ENCODE data around the gene ZNF296. TPM values are rescaled to one million over a fixed set of nuclear protein-coding genes. Genes with fewer than 3 reads are reported as not detected.

Gene ZNF296
- total RNA-seq, 2 donors from 2014 or later: 0.26 TPM; not detected in 1

- WGBS, 2 donors: 91% methylated on average over 8 to 17 of the region's 19 CpGs
- no peak for ATAC-seq
- Histone ChIP-seq H3K27ac (no peak overlapping the region), H3K27me3 (no peaks in the 10 kb centered on the region), H3K4me3 (no peak overlapping the region), H3K36me3 (replicated peaks in 1 of 2; ENCODE audit: insufficient read depth in 1 of 2, low read depth in 2 of 2) (peaks cover 4 to 19% of the 10 kb centered on the region in 2 donors), H3K4me1 (peaks cover 12% of the 10 kb centered on the region), H3K9me3 (no peaks in the 10 kb centered on the region)
- TF ChIP-seq CTCF (IDR thresholded peaks at IDR 0.05): no peak
- TF ChIP-seq POLR2A (IDR thresholded peaks at IDR 0.05): no peak
- no peak for DNase-seq
- intact Hi-C loops (cut with DNase I): no loop called here
Measured at GRCh38 chr19:45070861-45071544, 5.3 kb downstream of the ZNF296 start.

- Histone ChIP-seq H3K4me1 (peaks cover 6% of the 10 kb centered on the region), H3K36me3 (replicated peaks in 1 of 2; ENCODE audit: insufficient read depth in 1 of 2, low read depth in 2 of 2) (peaks cover 4 to 21% of the 10 kb centered on the region in 2 donors), H3K27me3 (no peaks in the 10 kb centered on the region), H3K4me3 (no peak overlapping the region), H3K9me3 (no peaks in the 10 kb centered on the region), H3K27ac (no peak overlapping the region)
- TF ChIP-seq CTCF (IDR thresholded peaks at IDR 0.05) (no peak), POLR2A (IDR thresholded peaks at IDR 0.05) (no peak)
- ATAC-seq (no peak), DNase-seq (no peak)
- WGBS, 2 donors: 83 to 94% methylated on average over 5 of the region's 6 CpGs
- intact Hi-C loops (cut with DNase I): no loop called here
Measured at GRCh38 chr19:45070214-45070613, 6.1 kb downstream of the ZNF296 start.

GRCh38 chr19:45069056-45069455, 7.2 kb downstream of the ZNF296 start:
- Histone ChIP-seq H3K36me3 (replicated peaks in 1 of 2; ENCODE audit: insufficient read depth in 1 of 2, low read depth in 2 of 2) (peaks cover 11 to 28% of the 10 kb centered on the region in 2 donors), H3K4me1 (no peaks in the 10 kb centered on the region), H3K27me3 (no peaks in the 10 kb centered on the region), H3K9me3 (no peaks in the 10 kb centered on the region), H3K27ac (no peak overlapping the region), H3K4me3 (no peak overlapping the region)
- ATAC-seq (peak; percentile 18), DNase-seq (no peak)
- 82 to 87% methylated on average over 13 of the region's 13 CpGs for WGBS, 2 donors
- TF ChIP-seq CTCF (IDR thresholded peaks at IDR 0.05): no peak
- TF ChIP-seq POLR2A (IDR thresholded peaks at IDR 0.05): no peak
- intact Hi-C loops (cut with DNase I): no loop called here

GRCh38 chr19:45068041-45068440, 8.2 kb downstream of the ZNF296 start:
- DNase-seq: no peak
- Histone ChIP-seq H3K4me3 (no peak overlapping the region), H3K27ac (no peak overlapping the region), H3K9me3 (no peaks in the 10 kb centered on the region), H3K27me3 (no peaks in the 10 kb centered on the region), H3K4me1 (no peaks in the 10 kb centered on the region), H3K36me3 (replicated peaks in 1 of 2; ENCODE audit: insufficient read depth in 1 of 2, low read depth in 2 of 2) (peaks cover 17 to 34% of the 10 kb centered on the region in 2 donors)
- no peak for TF ChIP-seq CTCF (IDR thresholded peaks at IDR 0.05)
- TF ChIP-seq POLR2A (IDR thresholded peaks at IDR 0.05): no peak
- 80 to 88% methylated on average over 8 of the region's 10 CpGs for WGBS, 2 donors
- no peak for ATAC-seq
- intact Hi-C loops (cut with DNase I): no loop called here

Measured in body of pancreas (tissue), 4 donors.